IPS-20b (cell line): ENCODE results near the gene LAMB1.

Experiments
- H3K27ac ChIP-seq: one replicate; pipeline ENCODE4 v1.5.1; 2013; ENCODE audit warnings: low read length
- H3K27me3 ChIP-seq: 2 replicates; pipeline ENCODE4 v1.6.1; 2013; ENCODE audit warnings: mild to moderate bottlenecking, low read length, inconsistent platforms; ENCODE audit not compliant: insufficient read depth
- H3K36me3 ChIP-seq: 2 replicates; pipeline ENCODE4 v1.6.1; 2013; ENCODE audit warnings: low read depth, mild to moderate bottlenecking, inconsistent platforms, low read length, moderate library complexity; ENCODE audit not compliant: insufficient read depth
- H3K4me1 ChIP-seq: 2 replicates; pipeline ENCODE4 v1.6.1; 2013; ENCODE audit warnings: mild to moderate bottlenecking, control low read depth, inconsistent platforms, low read length, moderate library complexity; ENCODE audit not compliant: insufficient read depth
- H3K4me3 ChIP-seq: 2 replicates; pipeline ENCODE4 v1.5.1; 2013; ENCODE audit warnings: mild to moderate bottlenecking, low read length, inconsistent platforms
- H3K9ac ChIP-seq: 2 replicates; pipeline ENCODE4 v1.6.1; 2013; ENCODE audit warnings: low read depth, mild to moderate bottlenecking, inconsistent platforms, low read length, moderate library complexity
- H3K9me3 ChIP-seq: 2 replicates; pipeline ENCODE4 v1.6.1; 2013; ENCODE audit warnings: mild to moderate bottlenecking, low read depth, low read length, inconsistent platforms; ENCODE audit not compliant: insufficient read depth

Gene LAMB1

DNA sequence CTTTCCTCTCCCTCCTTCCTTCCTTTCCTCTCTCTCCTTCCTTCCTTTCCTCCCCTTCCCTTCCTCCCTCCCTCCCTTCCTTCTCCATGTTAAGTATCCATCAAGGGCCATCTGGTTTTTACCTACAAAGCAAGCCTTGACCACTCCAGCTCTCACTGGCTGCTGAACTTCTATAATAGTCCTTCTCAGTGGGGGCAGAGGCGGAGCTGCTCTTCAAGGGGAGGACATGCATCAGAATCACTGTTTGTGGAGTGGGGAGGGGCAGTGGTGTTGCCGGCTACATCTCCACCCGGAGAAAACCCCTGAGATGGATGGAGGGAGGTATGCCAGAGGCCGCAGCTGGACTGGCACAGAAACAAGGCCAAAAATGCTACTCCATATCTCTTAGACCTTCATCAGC is 25.9 kb downstream of the LAMB1 start:
- no peak overlapping the region for H3K27ac ChIP-seq
- H3K9ac ChIP-seq = no peak overlapping the region
- H3K4me3 ChIP-seq = no peak overlapping the region
- H3K27me3 ChIP-seq = no peaks in the 10 kb centered on the region
- H3K4me1 ChIP-seq = peaks cover 7% of the 10 kb centered on the region; the same call in 1 of the 2 replicates
- peaks cover 71% of the 10 kb centered on the region for H3K36me3 ChIP-seq
- no peaks in the 10 kb centered on the region for H3K9me3 ChIP-seq

DNA sequence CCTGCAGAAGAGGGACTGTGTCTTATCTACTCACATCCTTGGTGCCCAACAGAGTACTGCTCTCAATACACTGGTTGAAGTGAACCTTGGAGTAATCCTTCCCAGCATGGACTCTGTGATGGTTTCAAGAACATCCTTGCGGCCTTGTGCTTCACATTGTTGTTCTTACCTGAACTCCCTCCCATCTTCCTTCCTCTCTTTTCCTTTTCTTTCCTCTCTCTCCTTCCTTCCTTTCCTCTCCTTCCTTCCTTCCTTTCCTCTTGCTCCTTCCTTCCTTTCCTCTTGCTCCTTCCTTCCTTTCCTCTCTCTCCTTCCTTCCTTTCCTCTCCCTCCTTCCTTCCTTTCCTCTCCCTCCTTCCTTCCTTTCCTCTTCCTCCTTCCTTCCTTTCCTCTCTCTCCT is 26.3 kb downstream of the LAMB1 start:
- no peak overlapping the region for H3K27ac ChIP-seq
- no peaks in the 10 kb centered on the region for H3K9me3 ChIP-seq
- no peak overlapping the region for H3K4me3 ChIP-seq
- no peak overlapping the region for H3K9ac ChIP-seq
- H3K27me3 ChIP-seq = no peaks in the 10 kb centered on the region
- H3K4me1 ChIP-seq = peaks cover 7% of the 10 kb centered on the region; the same call in 1 of the 2 replicates
- peaks cover 76% of the 10 kb centered on the region for H3K36me3 ChIP-seq

DNA sequence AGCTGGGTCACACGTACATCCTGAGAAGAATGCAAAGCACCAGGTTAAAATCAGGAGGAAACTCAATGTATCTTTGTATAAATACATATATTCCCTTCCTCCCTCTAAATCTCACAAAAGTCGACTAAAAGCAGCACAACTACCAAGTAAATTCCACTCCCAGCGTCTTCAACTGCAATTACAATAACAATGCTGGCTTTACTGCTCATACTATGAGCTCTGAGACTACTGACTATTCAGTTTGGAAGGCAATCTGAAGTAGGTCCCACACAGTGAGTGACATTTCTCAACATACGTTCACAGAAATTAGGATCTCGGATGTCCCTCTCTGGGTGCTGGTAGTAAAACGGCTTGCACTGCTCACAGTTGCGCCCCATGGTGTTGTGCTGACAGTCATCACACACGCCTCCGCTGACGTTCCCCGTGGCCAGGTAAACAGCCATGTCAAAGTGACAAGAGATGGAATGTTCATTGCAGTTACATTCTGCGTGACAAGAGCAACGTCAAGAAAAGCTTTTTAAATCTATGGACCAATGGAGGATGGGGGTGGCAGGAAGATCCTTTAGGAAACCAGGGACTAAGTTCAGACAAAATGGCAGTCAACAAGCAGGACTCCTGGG is 27.5 kb downstream of the LAMB1 start:
- Histone ChIP-seq H3K27ac (no peak overlapping the region), H3K36me3 (peaks cover 78% of the 10 kb centered on the region), H3K27me3 (no peaks in the 10 kb centered on the region), H3K4me3 (no peak overlapping the region), H3K9me3 (no peaks in the 10 kb centered on the region), H3K9ac (no peak overlapping the region), H3K4me1 (peaks cover 7% of the 10 kb centered on the region; the same call in 1 of the 2 replicates)

DNA sequence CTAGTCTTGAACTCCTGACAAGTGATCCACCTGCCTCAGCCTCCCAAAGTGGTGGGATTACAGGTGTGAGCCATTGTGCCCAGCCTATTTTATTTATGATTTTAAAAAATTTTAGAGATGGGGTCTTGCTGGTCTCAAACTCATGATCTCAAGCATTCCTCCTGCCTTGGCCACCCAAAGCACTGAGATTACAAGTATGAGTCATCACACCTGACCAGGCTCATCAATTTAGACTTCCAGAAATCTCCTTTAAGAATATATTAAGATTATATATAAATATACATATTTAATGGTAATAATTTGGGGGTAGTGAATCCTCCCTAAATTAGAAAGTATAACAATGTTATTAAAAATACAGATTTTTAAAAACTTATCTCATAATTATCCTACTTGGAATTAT is 29.1 kb downstream of the LAMB1 start:
- Histone ChIP-seq H3K27ac (no peak overlapping the region), H3K27me3 (no peaks in the 10 kb centered on the region), H3K9me3 (no peaks in the 10 kb centered on the region), H3K4me3 (no peak overlapping the region), H3K9ac (no peak overlapping the region), H3K4me1 (peaks cover 7% of the 10 kb centered on the region; the same call in 1 of the 2 replicates), H3K36me3 (peaks cover 70% of the 10 kb centered on the region)

DNA sequence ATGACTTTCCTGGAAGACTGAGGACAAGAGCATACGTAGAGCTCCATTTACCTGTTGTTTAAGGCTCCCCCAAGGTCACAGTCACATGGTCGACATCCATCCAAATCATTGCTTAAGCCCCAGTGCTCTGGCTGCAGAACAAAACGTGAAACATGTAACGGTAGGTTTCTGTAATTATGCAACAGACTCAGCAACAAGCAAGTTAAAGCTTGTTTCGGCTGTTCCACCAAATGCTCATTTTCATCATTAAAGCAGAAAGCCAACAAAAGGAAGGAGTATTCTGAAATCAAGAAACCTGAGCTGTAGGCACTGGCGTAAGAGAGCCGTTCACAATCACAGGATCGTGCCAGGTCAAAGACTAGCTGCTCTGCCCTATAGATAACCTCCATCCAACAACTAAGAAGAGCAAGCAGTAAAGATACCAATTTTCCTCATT is 30.0 kb downstream of the LAMB1 start:
- Histone ChIP-seq H3K27me3 (no peaks in the 10 kb centered on the region), H3K4me3 (no peak overlapping the region), H3K4me1 (peaks cover 7% of the 10 kb centered on the region; the same call in 1 of the 2 replicates), H3K36me3 (peaks cover 64% of the 10 kb centered on the region), H3K9me3 (no peaks in the 10 kb centered on the region), H3K27ac (no peak overlapping the region), H3K9ac (no peak overlapping the region)

DNA sequence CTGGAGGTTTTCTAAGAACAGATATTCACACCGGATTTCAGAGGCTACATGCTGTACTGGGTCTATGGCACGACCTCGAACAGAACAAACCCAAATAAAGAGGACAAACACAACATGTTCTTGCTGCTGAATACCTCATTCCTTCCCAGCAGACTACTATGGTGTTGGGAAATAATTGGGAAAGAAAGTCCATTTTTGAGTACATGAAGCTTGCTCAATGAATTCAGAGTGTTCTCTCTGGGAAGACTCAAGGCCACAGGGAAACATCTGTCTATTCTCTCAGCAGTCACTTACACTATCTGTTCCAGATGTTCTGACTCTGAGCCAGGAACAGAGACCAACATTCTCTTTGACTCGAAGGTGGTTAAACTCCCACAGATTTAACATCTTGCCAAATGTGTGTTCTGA is 30.9 kb downstream of the LAMB1 start:
- Histone ChIP-seq H3K4me1 (peaks cover 9% of the 10 kb centered on the region), H3K4me3 (no peak overlapping the region), H3K9me3 (no peaks in the 10 kb centered on the region), H3K36me3 (peaks cover 56% of the 10 kb centered on the region), H3K27ac (no peak overlapping the region), H3K9ac (no peak overlapping the region), H3K27me3 (no peaks in the 10 kb centered on the region)

DNA sequence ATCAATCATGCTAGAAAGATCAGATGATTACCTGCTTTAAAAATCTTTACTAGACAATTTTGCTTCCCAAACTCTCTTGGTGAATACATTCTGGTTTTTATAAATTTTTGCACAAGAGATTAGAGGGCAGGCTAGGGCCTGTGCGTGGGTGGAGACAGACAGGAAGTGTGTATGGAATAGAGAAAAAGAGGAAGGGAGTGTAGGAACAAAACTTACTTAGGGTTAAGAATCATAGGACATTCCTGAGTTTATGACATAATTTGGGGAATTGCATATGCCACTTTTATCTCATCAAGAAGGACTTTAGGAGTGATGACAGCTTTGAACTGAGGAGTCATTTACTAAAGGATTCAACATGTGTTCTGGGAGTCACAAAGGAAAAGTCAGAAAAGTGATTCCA is 31.3 kb downstream of the LAMB1 start:
- no peak overlapping the region for H3K4me3 ChIP-seq
- H3K27me3 ChIP-seq = no peaks in the 10 kb centered on the region
- H3K9ac ChIP-seq = no peak overlapping the region
- peaks cover 54% of the 10 kb centered on the region for H3K36me3 ChIP-seq
- H3K9me3 ChIP-seq = no peaks in the 10 kb centered on the region
- H3K27ac ChIP-seq = no peak overlapping the region
- peaks cover 12% of the 10 kb centered on the region for H3K4me1 ChIP-seq

DNA sequence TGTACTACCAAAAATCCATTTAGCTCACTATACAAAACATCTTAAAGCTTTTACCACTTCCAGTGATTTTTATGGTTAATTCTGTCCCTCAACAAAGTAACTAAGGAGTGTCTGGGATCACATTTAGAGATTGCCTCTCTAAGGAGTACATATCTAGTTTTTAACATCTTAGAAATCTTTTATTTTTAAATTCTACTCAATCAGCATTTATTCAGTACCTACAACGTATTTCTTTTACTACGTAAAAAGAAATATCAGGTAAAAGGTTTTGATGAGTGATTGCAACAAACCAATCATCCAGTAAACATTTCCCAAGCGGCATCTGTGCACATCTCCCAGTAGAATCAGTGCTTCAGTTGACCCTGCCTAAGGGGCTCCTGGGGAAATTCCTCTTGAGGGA is 31.9 kb downstream of the LAMB1 start:
- H3K4me1 ChIP-seq = peaks cover 15% of the 10 kb centered on the region
- H3K9ac ChIP-seq = no peak overlapping the region
- H3K36me3 ChIP-seq = peaks cover 49% of the 10 kb centered on the region
- no peak overlapping the region for H3K27ac ChIP-seq
- no peak overlapping the region for H3K4me3 ChIP-seq
- H3K27me3 ChIP-seq = no peaks in the 10 kb centered on the region
- no peaks in the 10 kb centered on the region for H3K9me3 ChIP-seq

DNA sequence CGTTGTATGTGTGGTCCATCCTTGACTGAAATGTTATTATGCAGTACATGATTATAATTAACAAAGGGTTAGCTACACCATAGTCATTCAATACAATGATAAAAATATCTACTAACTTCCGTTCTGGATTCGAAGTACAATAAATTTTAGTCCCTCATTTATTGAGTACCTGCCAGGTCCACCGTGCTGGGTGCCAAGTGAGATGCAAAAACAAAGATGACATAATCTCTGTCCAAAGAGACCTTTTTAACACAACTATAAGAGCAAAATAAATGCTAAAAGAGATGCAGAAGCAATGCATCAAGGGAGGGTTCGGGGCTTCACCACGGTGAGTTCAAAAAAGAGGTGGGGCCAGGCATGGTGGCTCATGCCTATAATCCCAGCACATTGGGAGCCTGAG is 33.1 kb downstream of the LAMB1 start:
- H3K4me3 ChIP-seq = no peak overlapping the region
- H3K9me3 ChIP-seq = no peaks in the 10 kb centered on the region
- no peaks in the 10 kb centered on the region for H3K27me3 ChIP-seq
- H3K4me1 ChIP-seq = peaks cover 9% of the 10 kb centered on the region
- H3K36me3 ChIP-seq = peaks cover 40% of the 10 kb centered on the region
- no peak overlapping the region for H3K27ac ChIP-seq
- no peak overlapping the region for H3K9ac ChIP-seq

DNA sequence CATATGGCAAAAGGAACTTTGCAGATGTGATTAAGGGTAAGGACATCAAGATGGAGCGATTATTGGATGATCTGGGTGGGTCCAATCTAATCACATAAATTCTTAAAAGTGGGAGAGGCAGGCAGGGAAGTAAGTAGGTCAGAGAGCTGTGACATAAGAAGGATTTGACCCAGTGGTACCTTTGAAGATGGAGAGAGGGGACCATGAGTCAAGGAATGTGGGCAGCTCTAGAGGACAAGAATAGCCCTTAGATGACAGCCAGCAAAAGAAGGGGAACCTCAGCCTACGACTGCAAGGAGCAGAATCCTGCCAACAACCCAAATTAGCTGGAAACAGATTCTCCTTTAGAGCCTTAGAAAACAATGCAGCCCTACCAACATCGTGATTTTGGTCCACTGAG is 34.5 kb downstream of the LAMB1 start:
- Histone ChIP-seq H3K9ac (no peak overlapping the region), H3K36me3 (peaks cover 45% of the 10 kb centered on the region), H3K4me1 (peaks cover 9% of the 10 kb centered on the region), H3K27ac (no peak overlapping the region), H3K27me3 (no peaks in the 10 kb centered on the region), H3K9me3 (no peaks in the 10 kb centered on the region), H3K4me3 (no peak overlapping the region)

DNA sequence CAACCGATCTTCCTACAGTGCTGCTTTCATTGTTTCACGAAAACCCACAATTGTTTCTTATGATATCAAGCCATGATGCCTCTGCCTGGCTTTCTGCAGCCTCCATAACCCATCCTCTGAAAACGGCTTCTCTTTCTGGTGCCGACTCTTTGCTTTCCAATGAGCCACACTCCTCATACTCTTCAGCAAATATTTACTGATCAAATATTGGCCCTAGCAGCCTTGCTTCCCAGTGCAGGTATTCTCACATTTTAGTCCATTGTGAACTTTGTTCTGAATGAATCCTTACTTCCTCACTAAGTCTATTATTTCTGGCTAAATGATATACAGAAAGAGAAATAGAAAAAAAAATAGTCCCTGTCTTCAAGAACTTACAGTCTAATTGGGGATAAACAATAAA is 35.5 kb downstream of the LAMB1 start:
- H3K27ac ChIP-seq = no peak overlapping the region
- peaks cover 9% of the 10 kb centered on the region for H3K4me1 ChIP-seq
- H3K36me3 ChIP-seq = peaks cover 44% of the 10 kb centered on the region
- no peaks in the 10 kb centered on the region for H3K9me3 ChIP-seq
- H3K4me3 ChIP-seq = no peak overlapping the region
- no peak overlapping the region for H3K9ac ChIP-seq
- H3K27me3 ChIP-seq = no peaks in the 10 kb centered on the region

DNA sequence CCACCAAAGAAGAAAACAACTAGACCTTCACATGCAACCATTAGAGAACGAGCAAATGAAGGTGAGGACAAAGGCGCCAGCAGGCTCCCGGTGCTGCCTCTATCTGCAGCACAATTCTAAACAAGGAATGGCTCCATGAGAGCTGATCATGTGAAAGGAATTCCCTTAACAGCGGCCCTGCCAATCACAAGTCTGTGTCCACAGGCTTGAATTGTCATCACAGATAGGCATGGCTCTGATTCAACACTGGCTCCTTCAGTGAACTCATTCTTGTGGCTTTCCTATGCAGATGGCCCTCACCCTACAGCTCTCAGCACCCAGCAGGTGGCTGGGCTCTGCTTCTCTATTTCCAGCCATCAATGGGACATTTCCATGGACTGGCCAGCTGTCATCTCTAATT is 36.2 kb downstream of the LAMB1 start:
- Histone ChIP-seq H3K9me3 (no peaks in the 10 kb centered on the region), H3K9ac (no peak overlapping the region), H3K4me1 (peaks cover 9% of the 10 kb centered on the region), H3K36me3 (peaks cover 42% of the 10 kb centered on the region), H3K27me3 (no peaks in the 10 kb centered on the region), H3K27ac (no peak overlapping the region), H3K4me3 (no peak overlapping the region)
